Activated T-cell treated with anti-CD3 and anti-CD28 coated beads, Interleukin-2, amount 50 U/mL, for 48 hours (primary cell): Measurements from ENCODE around the gene PPP2R3B.

Experiments used
- DNase-seq, 2 experiments: peaks; one replicate each; pipeline ENCODE4 v3.0.0-alpha.2; 2020

The PPP2R3B gene

DNA sequence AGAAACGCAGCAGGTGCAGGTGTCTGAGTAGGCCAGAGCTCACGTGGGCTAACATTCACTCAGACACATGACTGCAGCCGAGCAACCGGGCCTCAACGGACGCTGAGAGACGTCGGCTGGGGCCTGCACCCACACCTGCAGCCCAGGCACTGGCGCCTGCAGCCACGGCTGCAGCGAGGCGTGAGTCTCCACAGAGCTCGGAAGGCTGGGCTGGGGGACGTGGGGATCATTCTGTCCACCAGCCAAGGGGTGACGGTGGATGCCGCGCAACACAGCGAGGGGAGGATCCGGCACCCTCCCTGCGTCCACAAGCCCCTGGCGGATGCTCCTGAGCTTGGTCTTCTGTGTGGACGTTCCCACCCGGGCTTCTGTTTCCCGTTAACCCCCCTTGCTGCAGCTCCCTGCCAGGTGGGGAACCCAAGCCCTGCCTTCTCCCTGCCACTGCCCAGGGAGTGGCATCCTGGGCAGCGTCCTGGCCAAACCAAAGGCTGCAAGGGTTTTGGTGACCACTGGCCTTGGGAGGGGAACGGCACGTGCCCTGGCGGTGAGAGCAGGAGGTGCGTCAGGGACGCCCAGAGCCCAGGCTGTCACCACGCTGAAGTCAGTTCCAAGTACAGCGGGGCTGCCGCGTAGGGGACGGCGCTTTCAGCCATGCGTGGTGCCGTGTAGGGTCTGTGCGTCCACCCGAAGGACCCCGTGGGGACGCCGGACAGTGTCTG is 16.3 kb downstream of the PPP2R3B start:
- DNase-seq, result no peak

DNA sequence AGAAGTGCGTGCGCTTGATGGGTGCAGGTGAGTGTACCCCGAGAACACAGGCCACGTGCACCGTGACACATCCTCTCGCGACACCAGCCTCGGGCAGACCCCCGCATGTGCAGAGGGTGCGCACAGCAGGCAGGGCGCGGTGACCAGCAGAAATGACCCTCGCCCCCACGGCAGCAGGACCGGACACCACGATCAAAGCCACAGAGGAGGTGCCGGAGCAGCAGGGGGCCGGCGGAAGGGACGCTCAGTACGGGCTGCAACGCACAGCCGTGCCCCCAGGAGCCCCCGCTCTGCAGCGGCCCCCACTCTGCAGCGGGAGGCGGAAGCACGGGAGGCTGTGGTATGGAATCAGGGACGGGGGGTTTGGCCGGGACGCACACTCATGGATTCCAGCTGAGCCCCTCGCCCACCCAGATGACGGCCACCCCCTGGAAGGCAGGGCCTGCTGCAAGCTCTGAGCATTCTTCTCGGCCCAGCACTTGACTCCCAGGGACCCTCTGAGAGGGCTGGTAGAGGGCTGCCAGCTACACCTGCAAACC is 17.1 kb downstream of the PPP2R3B start:
- no peak for DNase-seq

DNA sequence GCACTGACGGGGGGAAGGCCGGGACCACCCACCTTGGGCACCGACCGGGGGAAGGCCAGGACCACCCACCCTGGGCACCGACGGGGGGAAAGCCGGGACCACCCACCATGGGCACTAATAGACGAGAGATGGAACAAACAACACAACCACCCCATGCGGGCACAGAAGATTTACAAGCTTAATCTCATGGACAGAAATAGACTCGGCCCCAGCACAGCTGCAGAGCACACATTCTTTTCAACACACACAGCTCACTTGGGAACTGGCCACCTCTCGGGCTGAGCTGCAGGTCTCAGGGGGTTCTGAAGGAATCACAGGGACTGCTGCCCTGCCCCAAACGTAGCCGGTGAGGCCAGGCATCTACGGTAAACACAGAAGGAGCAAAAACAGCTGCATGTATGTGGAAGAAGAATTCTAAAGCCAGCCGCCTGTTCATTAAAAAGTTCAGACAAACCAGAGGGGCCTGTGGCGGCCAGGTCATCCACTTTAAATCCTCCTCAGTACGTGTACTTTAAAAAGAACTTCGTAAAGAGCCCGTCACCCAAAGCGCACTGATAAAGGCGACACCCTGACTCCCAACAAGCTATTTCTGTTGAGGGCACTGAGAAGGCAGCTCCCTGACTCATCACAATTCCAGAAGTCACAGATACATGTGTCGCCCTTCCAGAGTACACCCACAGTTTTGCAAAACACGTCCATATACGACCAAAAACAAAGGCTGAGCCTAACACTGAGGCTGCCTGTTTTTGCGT is 17.7 kb downstream of the PPP2R3B start:
- DNase-seq, result no peak

DNA sequence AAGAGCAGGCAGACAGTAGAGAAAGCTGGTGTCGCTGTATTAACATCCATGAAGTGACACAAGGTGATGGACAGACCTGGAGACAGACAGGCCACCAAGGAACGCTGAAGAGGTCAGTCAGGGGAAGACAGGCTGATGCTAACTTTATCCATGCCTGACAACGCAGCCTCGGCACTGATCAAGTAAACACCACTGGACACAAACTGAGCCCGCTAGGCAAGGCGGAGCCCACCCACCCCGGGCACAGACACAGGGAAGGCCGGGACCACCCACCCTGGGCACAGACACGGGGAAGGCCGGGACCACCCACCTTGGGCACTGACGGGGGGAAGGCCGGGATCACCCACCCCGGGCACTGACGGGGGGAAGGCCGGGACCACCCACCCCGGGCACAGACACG is 18.8 kb downstream of the PPP2R3B start:
- DNase-seq, result no peak

DNA sequence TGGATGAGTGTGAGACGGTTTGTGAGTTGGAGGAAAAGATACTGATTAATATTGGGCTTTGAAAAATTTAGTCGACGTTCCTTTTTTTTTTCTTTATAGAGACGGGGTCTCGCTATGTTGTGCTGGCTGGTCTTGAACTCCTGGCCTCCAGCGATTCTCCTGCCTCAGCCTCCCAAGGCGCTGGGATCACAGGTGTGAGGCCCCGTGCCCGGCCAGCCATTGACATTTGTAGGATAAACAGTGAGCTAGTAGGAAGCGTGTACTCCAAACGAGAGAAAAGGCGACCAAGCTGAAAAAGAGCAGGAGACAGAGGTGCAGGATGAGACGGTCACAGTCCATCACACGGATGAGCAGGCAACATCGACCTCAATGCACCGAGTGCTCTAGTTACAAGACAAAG is 19.4 kb downstream of the PPP2R3B start:
- DNase-seq, result no peak

DNA sequence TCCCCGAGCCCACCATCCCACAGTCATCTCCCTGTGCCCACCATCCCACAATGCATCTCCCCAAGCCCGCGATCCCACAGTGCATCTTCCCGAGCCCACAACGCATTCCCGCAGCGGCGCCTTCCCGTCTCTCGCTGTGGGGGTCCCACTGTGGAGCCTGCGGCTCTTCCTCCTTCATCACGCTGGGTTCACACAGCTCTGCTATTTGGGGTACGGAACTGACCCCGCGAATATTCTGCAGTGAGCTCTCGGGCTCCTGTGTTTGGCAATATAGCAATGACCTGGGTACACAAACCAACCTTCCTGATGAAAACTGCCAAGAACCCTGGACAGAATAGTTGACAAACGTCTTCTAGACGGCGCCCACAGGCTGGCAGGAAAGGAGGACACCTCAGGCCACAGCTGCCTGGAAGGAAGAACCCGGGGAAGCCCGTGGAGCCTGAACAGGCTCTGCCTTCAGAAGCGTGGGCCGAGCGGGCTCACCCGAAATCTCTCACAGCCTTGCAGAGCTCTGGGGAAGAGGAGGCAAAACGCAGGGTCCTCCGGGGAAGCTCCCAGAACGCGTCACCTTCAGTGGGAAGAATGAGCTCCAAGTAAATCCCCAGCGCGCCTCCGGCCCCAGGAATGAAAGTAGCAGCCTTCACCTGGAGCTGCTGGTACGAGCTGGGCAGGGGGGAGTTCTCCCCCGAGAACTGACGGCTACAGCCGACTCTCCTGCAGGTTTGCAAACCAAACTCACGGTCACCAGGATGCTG is 22.9 kb downstream of the PPP2R3B start:
- DNase-seq, result no peak

DNA sequence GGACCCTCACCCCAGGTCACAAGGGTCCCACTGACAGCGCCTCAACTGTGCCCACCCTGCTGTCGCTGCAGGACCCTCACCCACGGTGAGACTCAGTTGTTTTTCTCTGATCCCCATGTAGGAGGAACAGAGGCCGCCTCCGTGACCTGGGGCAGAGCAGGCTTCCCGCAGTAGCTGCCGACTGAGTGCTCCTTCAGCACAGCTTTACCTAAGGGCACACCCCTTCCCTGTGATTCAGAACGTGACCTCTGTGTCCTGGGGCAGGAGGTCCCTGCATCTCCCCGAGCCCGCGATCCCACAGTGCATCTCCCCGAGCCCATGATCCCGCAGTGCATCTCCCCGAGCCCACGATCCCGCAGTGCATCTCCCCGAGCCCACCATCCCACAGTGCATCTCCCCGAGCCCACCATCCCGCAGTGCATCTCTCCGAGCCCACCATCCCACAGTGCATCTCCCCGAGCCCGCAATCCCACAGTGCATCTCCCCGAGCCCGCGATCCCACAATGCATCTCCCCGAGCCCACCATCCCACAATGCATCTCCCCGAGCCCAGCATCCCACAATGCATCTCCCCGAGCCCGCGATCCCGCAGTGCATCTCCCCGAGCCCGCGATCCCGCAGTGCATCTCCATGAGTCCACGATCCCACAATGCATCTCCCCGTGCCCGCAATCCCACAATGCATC is 23.6 kb downstream of the PPP2R3B start:
- DNase-seq, result no peak

DNA sequence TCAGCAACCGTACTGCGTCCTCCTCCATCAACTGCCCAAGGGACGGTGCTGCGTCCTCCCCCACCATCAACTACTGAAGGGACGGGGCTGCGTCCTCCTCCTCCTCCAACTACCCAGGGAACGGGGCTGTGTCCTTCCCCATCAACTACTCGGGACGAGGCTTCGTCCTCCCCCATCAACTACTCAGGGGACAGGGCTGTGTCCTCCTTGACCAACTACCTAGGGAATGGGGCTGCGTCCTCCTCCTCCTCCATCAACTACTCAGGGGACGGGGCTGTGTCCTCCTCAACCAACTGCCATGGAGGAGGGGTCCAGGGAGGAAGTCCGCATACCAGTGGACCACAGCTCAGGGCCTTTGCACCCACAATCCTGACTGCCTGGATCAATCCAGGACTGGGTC is 24.4 kb downstream of the PPP2R3B start:
- DNase-seq, result no peak

DNA sequence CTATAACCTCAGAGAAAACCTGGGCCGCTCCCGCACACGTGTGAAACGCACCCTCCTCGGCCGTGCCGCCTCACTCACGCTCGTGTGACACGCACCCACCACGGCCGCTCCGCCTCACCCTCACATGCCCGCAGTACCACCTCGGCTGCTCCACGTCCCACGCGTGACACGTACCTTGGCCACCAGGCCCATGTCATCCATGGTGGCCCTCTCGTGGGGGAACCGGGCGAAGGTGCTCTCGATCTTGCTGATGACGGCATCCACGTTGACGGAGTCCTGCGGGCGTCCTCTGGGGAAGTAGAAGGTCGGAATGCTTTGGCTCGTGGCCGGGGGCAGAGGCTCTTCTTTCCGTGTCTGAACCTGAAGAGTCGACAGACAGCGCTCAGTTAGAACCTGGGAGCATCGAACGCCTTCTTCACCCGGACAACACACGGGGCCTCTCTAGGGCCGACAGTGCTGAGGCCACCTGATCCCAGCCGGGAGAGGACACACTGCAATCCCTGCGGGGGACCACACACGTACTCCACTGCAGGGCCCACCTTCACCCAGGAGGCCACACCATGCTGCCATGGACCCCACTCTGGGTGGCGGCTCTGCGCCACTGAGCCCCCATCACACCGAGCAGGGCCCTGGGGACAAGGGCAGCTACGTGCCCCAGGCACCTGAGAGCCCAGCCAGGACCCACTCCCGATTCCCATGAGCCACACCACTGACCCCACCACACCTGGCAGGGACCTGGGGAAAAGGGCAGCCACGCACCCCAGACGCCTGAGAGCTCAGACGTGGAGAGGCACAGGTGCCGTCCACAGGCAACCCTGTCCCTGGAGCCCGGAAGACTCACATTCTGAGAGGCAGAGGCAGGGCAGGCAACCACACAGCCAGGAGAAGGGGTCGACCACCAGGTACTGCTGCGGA is 25.2 kb downstream of the PPP2R3B start:
- no peak for DNase-seq

DNA sequence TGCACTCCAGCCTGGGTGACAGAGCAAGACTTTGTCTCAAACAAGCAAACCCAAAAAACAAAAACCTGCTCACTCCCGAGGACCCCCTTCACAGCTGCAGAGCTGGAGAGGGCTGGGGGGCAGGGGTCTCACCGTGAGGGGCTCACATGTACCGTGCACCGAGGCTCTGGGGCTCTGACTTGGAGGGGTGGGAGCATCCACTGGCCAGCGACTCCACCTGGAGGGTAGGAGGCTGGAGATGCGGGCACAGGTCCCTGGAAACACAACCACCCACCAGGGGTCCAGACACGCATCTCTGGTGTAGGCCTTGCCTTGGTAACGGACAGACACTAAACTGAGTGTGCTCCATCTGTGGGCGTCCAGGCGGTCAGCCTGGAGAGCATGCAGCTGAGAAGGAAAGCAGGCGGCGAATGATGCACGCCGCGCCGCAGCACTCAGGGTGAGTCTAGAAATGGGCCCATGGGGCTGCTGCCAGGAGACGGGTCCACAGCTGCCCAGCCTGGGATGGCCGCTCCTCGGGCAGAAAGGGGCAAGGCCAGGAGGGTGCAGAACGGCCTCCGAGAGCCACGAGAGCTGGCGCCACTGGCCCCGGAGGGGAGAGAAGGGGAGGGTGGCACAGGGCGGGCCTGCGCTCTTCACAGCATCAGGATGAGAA is 26.1 kb downstream of the PPP2R3B start:
- no peak for DNase-seq

DNA sequence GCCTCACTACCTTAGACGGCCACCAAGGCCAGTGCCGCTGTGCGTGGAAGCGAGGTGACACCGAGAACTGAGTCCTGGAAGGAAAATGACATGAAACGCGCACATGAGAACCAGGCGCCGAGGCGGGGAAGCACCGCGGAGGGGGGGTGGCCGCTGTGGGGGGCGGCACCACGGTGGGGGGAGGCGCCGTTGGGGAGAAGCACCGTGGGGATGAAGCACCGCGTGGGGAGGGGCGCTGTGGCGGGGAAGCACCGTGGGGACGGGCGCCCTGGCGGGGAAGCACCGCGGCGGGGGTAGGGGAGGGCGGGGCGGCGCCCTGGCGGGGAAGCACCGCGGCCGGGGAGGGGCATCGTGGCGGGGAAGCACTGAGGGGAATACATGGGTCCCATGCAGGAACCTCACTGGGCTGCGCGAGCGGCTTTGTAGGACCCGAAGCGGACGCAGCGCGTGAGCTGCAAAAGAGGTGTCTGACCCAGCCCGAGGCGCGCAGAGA is 28.0 kb downstream of the PPP2R3B start:
- DNase-seq, result no peak

DNA sequence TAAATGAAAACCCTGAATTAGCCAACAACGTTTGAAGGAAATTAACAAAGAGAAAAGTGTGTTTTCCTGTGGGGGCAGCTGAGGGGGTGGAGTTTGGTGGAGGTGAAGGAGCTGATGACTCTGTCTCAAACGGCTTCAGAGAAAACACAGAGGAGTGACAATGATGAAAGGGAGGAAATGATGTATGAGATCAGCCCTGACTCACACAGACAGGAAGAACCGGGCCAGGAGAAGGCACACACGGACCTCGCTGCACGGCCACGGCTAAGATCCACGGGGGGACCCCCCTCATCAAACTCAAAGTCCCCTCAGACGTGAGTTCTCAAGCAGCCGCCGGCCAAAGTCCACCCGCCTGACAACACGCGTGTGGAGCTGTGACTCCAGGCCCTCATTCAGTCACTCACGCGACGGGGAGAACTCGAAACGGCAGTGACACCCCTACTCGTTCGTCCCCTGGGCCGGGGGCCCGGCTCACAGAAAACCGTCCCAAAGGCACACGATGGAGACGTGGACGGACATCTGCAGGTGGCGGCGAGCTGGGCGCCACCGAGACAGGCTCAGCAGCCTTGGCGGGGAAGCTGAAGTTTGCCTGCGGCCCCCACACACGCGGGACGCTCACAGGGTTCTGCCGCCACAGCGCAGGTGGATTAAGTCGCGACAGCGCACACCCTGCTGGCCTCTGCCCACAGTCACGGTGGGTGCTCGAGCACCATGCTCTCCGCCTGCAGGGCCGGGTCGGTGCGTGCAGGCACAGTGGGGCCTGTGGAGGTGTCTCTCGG is 28.8 kb downstream of the PPP2R3B start:
- DNase-seq, result peak; percentile 36 to 48

DNA sequence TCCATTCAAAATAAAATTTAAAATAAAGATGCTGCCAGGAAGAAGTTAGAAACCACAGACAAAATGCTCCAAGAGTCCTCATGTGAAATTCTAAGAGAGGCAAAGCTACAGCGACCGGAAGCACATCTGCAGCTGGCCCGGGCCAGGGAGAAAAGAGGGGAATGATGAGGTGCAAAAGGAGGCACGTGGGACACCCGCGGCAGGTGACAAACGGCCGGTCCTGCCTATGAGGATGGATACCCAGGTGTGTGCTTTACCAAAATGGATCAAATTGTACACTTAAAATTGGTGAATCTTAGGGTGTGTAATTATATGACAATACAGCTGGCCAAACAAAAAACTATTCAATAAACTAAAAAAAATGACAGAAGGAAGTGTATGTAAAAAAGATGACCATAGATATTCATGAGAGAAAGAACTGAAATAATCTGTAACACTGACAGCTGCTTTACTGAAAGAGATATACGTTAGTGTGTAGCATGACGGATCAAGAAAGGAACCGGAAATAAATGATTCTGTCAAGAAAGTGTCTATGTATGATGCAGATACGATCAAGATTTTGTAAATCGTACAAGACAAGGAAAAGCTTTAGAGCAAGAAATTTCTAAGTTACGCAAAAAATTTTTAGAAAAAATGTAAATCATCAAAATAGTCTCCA is 29.5 kb downstream of the PPP2R3B start:
- DNase-seq, result no peak

DNA sequence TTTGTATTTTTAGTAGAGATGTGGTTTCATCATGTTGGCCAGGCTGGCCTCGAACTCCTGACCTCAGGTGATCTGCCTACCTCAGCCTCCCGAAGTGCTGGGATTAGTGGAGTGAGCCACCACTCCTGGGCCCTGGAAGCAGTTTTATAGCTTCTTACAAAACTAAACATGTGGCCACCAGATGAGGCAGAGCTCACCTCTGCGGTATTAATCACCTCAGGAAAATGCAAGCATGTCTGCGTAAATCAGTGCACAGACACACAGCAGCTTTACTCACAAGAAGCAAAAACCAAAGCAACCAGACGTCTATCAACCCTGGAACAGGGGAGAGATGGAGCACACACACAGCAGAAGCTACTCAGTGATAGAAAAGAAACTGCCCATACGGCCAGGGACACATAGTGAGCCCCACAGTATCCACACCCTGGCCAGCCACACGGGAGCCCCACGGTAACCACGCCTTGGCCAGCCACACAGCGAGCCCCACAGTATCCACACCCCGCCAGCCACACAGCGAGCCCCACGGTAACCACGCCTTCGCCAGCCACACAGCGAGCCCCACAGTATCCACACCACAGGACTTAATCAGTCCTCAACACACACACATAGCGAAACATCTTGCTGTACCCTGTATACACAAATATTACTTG is 30.2 kb downstream of the PPP2R3B start:
- DNase-seq, result no peak

DNA sequence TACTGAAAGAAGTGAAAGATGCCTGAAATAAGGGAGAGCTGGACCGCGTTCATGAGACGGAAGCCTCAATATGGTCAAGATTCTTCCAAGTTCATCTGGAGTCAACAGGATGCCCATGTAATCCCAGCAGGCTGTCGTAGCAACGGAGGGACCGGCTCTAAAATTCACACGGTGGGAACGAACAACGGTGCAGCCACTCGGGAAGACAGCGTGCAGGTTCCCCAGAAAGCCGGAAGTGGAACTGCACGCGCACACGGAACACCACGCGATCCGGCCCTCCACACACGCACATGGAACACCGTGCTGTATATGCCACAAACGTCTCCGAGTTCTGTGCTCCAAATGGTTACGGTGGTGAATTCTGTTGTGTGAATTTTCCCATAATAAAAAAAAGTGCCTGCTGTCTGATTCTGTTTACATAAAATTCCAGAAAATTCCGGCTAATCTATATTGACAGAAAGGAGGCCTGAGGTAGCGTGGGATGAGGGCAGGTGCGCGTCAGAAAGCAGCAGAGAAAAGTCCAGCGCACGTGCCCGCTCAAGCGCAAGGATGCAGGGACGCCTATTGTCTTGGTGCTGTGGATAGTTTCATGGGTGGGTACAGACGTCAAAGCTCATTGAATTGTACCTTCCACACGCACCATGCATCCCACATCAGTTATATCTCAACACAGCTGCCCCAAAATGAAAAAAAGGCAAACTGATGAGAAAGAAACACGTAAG is 31.2 kb downstream of the PPP2R3B start:
- no peak for DNase-seq

DNA sequence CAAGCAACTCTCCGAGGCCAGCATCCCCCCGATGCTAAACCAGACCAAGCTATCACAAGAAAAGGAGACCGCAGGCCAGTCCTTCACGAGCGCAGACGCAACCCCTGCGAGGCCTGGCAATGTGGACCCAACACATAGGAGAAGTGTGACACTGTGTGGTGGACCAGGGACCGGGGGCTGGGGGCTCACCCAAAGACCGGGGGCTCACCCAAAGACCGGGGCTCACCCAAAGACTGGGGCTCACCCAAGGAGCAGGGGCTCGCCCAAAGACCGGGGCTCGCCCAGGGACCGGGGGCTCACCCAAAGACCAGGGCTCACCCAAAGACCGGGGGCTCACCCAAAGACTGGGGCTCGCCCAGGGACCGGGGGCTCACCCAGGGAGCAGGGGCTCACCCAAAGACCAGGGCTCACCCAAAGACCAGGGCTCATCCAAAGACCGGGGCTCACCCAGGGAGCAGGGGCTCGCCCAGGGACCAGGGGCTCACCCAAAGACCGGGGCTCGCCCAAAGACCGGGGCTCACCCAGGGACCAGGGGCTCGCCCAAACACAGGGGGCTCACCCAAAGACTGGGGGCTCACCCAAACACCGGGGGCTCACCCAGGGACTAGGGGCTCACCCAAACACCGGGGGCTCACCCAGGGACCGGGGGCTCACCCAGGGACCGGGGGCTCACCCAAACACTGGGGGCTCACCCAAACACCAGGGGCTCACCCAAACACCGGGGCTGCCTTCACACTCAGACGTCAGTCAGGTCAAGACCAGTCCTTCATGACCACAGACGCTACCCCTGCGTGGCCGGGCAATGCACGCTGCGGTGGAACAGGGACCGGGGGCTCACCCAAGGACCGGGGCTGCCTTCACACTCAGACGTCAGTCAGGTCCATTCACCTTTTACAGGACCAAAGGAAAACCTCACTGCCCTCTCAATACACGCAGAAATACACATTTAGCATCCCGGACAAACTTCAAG is 32.9 kb downstream of the PPP2R3B start:
- DNase-seq, result no peak
